Astrocyte of the cerebellum (primary cell): ENCODE data around the gene QPCT.

ENCODE experiments used
- DNase-seq: peaks from one replicate; pipeline ENCODE4 v3.0.0-alpha.2; 2011; ENCODE audit warnings: low read depth
- H3K4me3 ChIP-seq: 2 replicates; pipeline ENCODE4 v1.5.1; 2011; ENCODE audit warnings: mild to moderate bottlenecking, low read depth, low read length, moderate library complexity
- in situ Hi-C: cut with HindIII; loops from 2 replicates; pipeline ENCODE4 v1.10.0; 2017; ENCODE audit warnings: low sequenced_read_pairs
- TF ChIP-seq, protein P1 (sequence below): IDR thresholded peaks from 2 replicates; pipeline ENCODE4 v1.5.1; 2012; ENCODE audit warnings: low read length, low read depth, moderate library complexity, mild to moderate bottlenecking; ENCODE audit errors: missing control alignments

Gene QPCT

DNA sequence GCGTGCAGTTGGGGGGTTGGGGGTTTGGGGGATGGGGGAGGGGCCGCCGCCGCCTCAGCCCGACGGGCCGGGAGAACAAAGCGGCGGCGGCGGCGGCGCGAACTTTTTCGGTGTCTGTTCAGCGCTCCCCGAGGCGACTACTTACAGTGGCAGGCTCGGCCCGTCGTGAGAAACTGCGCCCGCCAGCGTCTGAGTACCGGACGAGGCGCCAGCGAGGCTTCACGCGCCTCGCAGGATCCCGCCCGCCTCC lies 20.0 kb upstream of the QPCT start:
- in situ Hi-C loops = no loop called here
- TF ChIP-seq, protein P1, sequence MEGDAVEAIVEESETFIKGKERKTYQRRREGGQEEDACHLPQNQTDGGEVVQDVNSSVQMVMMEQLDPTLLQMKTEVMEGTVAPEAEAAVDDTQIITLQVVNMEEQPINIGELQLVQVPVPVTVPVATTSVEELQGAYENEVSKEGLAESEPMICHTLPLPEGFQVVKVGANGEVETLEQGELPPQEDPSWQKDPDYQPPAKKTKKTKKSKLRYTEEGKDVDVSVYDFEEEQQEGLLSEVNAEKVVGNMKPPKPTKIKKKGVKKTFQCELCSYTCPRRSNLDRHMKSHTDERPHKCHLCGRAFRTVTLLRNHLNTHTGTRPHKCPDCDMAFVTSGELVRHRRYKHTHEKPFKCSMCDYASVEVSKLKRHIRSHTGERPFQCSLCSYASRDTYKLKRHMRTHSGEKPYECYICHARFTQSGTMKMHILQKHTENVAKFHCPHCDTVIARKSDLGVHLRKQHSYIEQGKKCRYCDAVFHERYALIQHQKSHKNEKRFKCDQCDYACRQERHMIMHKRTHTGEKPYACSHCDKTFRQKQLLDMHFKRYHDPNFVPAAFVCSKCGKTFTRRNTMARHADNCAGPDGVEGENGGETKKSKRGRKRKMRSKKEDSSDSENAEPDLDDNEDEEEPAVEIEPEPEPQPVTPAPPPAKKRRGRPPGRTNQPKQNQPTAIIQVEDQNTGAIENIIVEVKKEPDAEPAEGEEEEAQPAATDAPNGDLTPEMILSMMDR = no peak
- no peak for DNase-seq
- H3K4me3 ChIP-seq = peak overlapping the region; percentile 80

DNA sequence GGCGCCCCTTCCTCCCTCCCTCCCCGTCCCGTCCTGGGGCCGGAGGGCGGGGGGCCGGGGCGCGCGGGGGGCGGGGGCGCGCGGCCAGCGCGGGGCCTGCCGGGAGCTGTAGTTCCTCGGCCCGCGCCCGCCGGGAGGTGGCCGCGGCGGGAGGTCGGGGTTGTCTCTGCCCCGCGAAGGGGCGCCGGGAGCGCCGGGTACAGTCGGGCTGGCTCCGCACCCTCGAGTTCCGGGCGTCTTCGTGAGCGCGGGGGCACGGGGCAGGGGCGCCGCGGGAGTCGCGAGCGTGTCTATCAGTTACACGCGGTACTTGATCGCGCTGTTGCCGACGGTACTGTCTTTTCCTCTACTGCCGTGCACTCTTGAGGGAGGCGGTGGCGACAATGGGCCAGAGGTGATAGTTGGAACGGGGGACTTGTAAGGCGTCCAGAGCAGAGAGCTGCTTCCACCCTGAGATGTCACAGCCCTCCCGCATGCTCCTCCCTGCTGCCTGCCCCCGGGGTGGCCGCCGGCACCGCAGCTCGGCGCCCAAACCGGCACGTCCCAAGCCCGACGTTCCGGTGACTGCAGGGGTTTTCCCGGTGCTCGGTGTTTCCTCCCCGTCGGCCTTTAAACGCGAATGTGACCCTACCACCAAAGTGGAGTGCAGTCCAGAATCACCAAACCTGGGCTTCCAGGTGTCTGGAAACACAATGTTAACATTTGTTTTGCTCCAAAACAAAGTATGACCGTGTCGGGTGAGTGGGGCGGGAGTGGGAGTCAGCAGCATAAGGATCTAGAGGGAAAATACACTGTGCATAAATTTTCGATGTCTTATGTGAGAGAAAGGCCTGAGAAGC lies 19.4 kb upstream of the QPCT start, which contains the start of gene PRKD3:
Gene PRKD3, minus strand, starts transcription at position 48 of the 839 bp plus-strand sequence. CDS start 8,309 bp downstream, outside the sequence.
- TF ChIP-seq, protein P1 = no peak
- peak within 1 kb of the TSS; percentile 80 for H3K4me3 ChIP-seq
- DNase-seq = no peak
- in situ Hi-C loops = no loop called here

DNA sequence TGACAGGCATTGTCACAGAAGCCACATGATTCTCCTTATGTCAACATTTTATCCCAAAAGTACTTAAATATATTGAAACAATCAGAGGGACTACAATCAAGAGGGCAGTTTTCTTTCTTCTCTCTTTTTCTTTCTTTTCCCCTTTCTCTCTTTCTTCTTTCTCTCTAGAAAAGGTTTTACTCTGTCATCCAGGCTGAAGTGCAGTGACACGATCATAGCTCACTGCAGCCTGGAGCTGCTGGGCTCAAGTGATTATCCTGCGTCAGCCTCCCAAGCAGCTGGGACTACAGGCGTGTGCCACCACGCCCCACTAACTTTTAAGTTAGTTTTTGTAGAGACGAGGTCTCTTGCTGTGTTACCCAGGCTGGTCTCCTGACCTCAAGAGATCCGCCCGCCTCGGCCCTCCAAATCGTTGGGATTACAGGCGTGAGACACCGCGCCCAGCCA lies 18.8 kb upstream of the QPCT start:
- no peak for DNase-seq
- in situ Hi-C loops = no loop called here
- TF ChIP-seq, protein P1 = no peak
- peak overlapping the region; percentile 80 for H3K4me3 ChIP-seq

DNA sequence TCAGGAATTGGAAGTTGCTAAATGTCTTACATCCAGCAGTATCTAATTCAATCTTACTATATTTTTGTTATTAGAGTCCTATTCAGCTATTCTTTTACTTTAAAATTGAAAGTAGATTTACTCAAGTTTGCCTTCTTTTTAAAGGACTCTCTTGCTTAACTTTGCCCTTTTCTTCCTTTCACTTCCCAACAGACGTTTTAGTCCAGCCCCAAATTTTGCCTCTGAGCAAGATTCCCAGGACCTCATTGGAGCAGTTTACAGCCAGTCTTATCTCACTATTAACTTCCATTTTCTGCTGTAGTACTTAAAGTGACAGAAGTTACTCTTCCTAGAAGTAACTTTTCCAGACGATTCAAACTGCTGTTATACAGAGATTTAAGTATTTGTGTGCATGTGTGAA lies 18.1 kb upstream of the QPCT start:
- peak; percentile 55 for DNase-seq
- in situ Hi-C loops = no loop called here
- H3K4me3 ChIP-seq = no peak overlapping the region
- TF ChIP-seq, protein P1 = no peak

DNA sequence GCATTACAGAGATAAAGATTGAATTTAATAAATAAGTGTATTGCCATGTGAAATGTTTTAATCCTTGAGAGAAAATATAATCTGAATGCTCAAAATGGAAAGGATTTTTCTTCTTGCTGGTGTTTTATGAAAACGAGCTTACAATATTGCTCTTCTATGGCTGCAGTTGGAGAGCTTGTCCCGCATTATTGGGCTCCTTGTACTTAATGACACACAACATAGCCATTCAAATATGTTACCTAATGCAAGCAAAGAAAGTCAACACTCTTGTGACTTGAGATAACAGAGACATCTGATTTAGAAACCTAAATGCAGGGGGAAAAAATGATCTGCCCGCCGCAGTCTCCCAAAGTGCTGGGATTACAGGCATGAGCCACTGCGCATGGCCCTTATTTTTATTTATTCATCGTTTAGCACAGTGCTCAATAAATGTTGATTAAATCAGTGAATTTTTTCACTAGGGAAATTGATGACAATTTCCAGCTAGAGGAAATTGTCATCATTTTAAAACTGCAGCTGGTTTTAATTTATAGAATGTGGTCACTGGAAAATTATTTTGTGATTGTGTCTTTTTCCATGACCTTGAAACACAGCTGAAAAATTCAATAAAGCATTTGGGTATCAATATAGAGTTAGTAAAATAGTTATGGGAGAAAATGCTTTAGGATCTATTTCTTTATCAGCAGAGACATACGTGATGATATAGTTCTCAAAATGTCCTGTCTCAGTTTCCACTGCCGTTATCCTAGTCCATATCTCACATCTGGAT lies 17.4 kb upstream of the QPCT start:
- in situ Hi-C loops = no loop called here
- no peak for DNase-seq

DNA sequence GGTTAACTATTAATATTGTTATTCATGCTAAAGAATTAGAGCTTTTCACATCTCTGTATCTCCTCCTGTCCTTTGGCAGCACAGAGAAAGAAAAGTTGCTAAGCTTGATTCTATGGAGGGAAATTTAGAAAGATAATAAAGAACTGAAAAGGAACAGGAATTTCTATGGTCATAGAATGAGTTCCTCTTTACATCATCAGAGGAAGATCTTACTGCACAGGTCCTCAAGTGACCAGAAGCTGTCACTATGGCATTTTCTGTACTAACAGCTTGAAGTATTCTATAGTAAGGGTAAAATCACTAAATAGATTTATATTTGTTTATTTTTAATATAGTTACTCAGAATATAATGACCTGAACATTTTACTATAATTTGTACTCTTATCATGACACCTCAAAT lies 13.7 kb upstream of the QPCT start:
- H3K4me3 ChIP-seq = no peak overlapping the region
- TF ChIP-seq, protein P1 = no peak
- in situ Hi-C loops = no loop called here
- DNase-seq = no peak

More for the DNA sequence above, 17.4 kb upstream of the QPCT start:
- TF ChIP-seq, protein P1 = no peak
- H3K4me3 ChIP-seq = no peak overlapping the region
